ENCODE results near the gene RGL2. TPM values are rescaled to one million over a fixed set of nuclear protein-coding genes. Genes with fewer than 3 reads are reported as not detected.
A peak's percentile ranks its signal among the peaks of the same experiment; 100 is the strongest.
"Not testable (repeated sequence)": the region's sequence is repeated elsewhere in the genome, so short reads cannot be mapped to it uniquely, and the experiment has no call there.

RGL2 gene
- total RNA-seq, 1 donor from 2014 or later: 77.6 TPM

DNA sequence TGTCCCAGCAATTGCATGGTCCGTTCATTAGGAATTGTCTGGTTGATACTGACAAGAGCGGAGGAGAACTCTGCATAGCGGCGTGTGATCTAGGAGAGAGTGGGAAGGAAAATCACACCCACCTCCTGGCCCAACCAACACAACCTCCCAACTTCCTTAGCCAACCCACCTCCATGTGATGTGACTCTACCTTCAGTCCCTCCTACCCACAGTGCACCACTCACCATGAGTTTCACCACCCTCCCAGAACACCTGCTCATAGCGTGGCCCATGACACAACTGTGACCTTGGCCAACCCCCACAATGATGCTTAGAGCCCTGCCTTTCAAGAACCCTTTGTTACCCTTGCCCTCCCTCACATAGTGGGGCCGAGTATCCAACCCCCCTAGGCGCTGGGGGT lies 34.7 kb downstream of the RGL2 start:
- no peaks in the 10 kb centered on the region for H3K9me3 Mint-ChIP-seq (ENCODE audit: unreplicated experiment)
- H3K4me1 Mint-ChIP-seq (ENCODE audit: unreplicated experiment): no peaks in the 10 kb centered on the region
- DNase-seq (ENCODE audit: extremely low spot score, unreplicated experiment): no peak
- H3K27ac Mint-ChIP-seq (ENCODE audit: unreplicated experiment): no peak overlapping the region
- no peaks in the 10 kb centered on the region for H3K27me3 Mint-ChIP-seq (ENCODE audit: unreplicated experiment)
- peaks cover 33% of the 10 kb centered on the region for H3K36me3 Mint-ChIP-seq (ENCODE audit: unreplicated experiment)
- no peak overlapping the region for H3K4me3 Mint-ChIP-seq (ENCODE audit: unreplicated experiment)
- TF ChIP-seq, protein P1, sequence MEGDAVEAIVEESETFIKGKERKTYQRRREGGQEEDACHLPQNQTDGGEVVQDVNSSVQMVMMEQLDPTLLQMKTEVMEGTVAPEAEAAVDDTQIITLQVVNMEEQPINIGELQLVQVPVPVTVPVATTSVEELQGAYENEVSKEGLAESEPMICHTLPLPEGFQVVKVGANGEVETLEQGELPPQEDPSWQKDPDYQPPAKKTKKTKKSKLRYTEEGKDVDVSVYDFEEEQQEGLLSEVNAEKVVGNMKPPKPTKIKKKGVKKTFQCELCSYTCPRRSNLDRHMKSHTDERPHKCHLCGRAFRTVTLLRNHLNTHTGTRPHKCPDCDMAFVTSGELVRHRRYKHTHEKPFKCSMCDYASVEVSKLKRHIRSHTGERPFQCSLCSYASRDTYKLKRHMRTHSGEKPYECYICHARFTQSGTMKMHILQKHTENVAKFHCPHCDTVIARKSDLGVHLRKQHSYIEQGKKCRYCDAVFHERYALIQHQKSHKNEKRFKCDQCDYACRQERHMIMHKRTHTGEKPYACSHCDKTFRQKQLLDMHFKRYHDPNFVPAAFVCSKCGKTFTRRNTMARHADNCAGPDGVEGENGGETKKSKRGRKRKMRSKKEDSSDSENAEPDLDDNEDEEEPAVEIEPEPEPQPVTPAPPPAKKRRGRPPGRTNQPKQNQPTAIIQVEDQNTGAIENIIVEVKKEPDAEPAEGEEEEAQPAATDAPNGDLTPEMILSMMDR (IDR thresholded peaks at IDR 0.05): no peak

DNA sequence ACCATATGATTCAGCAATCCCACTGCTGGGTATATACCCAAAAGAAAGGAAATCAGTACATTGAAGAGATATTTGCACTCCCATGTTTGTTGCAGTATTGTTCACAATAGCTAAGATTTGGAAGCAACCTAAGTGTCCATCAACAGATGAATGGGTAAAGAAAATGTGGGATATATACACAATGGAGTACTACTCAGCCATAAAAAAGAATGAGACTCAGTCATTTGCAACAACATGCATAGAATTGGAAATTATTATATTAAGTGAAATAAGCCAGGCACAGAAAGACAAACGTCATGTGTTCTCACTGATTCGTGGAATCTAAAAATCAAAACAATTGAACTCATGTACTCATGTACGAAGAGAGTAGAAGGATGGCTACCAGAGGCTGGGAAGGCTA lies 36.3 kb downstream of the RGL2 start:
- H3K4me1 Mint-ChIP-seq (ENCODE audit: unreplicated experiment); H3K27me3 Mint-ChIP-seq (ENCODE audit: unreplicated experiment); H3K9me3 Mint-ChIP-seq (ENCODE audit: unreplicated experiment); H3K4me3 Mint-ChIP-seq (ENCODE audit: unreplicated experiment); H3K27ac Mint-ChIP-seq (ENCODE audit: unreplicated experiment); DNase-seq (ENCODE audit: extremely low spot score, unreplicated experiment): not testable (repeated sequence)
- peaks cover 29% of the 10 kb centered on the region for H3K36me3 Mint-ChIP-seq (ENCODE audit: unreplicated experiment)

DNA sequence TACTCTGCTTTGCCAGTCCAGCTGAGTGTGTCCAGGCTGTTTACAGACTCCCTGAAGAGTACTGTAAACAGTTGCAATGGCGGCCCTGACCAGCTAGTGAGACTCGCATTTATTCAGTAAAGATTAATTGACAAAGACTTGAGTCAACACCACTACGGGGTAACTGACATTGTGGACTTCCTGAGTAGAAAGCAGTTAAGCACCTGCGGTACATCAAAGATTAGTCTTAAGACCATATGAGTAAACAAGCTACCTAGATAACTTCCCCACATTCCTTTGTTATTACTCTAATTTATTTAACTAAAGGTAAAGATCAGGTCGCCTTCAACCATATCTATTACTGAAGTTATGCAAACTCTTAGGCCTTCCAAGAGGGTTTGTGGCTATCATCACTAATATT lies 39.7 kb downstream of the RGL2 start:
- H3K27me3 Mint-ChIP-seq (ENCODE audit: unreplicated experiment): no peaks in the 10 kb centered on the region
- H3K27ac Mint-ChIP-seq (ENCODE audit: unreplicated experiment): no peak overlapping the region
- no peak for DNase-seq (ENCODE audit: extremely low spot score, unreplicated experiment)
- no peak overlapping the region for H3K4me3 Mint-ChIP-seq (ENCODE audit: unreplicated experiment)
- TF ChIP-seq, protein P1 (IDR thresholded peaks at IDR 0.05): no peak
- H3K36me3 Mint-ChIP-seq (ENCODE audit: unreplicated experiment): peaks cover 26% of the 10 kb centered on the region
- no peaks in the 10 kb centered on the region for H3K9me3 Mint-ChIP-seq (ENCODE audit: unreplicated experiment)
- H3K4me1 Mint-ChIP-seq (ENCODE audit: unreplicated experiment): no peaks in the 10 kb centered on the region

DNA sequence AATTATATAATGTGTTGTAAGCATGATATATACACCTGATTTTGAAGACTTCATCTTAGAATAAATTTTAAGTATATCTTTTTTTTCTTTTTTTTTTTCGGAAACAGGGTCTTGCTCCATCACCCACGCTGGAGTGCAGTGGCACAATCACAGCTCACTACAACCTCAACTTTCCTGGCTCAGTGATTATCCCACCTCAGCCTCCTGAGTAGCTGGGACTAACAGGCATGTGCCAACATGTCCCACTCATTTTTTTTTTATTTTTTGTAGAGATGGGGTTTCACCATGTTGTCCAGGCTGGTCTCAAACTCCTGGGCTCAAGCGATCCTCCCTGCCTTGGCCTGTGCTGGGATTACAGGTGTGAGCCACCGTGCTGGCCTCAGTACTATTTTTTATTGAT lies 44.2 kb downstream of the RGL2 start:
- Mint-ChIP-seq H3K36me3 (ENCODE audit: unreplicated experiment) (peaks cover 22% of the 10 kb centered on the region), H3K4me3 (ENCODE audit: unreplicated experiment) (no peak overlapping the region), H3K4me1 (ENCODE audit: unreplicated experiment) (peaks cover 20% of the 10 kb centered on the region), H3K9me3 (ENCODE audit: unreplicated experiment) (no peaks in the 10 kb centered on the region), H3K27ac (ENCODE audit: unreplicated experiment) (no peak overlapping the region), H3K27me3 (ENCODE audit: unreplicated experiment) (no peaks in the 10 kb centered on the region)
- TF ChIP-seq, protein P1 (IDR thresholded peaks at IDR 0.05): no peak
- DNase-seq (ENCODE audit: extremely low spot score, unreplicated experiment): no peak

DNA sequence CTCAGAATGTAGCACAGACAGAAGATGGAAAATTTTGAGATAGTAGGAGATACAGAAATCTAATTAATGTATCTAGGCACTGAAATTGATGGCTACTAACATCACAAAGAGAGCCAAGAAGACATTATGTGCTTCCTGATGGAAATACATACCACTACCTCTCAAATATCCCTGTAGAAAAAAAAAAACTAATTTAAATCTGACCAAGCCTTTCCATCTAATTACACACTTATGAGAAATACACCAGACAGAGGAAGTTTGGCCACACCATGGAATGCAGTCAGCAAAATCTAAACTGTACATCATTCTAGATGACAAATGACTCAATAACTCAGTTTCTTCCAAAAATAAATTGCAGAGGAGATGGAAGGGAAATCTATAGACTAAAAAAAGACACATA lies 46.0 kb downstream of the RGL2 start:
- Mint-ChIP-seq H3K4me1 (ENCODE audit: unreplicated experiment) (peaks cover 34% of the 10 kb centered on the region), H3K4me3 (ENCODE audit: unreplicated experiment) (no peak overlapping the region), H3K9me3 (ENCODE audit: unreplicated experiment) (no peaks in the 10 kb centered on the region), H3K27me3 (ENCODE audit: unreplicated experiment) (no peaks in the 10 kb centered on the region), H3K27ac (ENCODE audit: unreplicated experiment) (no peak overlapping the region), H3K36me3 (ENCODE audit: unreplicated experiment) (peaks cover 21% of the 10 kb centered on the region)
- TF ChIP-seq, protein P1 (IDR thresholded peaks at IDR 0.05): no peak
- DNase-seq (ENCODE audit: extremely low spot score, unreplicated experiment): no peak

DNA sequence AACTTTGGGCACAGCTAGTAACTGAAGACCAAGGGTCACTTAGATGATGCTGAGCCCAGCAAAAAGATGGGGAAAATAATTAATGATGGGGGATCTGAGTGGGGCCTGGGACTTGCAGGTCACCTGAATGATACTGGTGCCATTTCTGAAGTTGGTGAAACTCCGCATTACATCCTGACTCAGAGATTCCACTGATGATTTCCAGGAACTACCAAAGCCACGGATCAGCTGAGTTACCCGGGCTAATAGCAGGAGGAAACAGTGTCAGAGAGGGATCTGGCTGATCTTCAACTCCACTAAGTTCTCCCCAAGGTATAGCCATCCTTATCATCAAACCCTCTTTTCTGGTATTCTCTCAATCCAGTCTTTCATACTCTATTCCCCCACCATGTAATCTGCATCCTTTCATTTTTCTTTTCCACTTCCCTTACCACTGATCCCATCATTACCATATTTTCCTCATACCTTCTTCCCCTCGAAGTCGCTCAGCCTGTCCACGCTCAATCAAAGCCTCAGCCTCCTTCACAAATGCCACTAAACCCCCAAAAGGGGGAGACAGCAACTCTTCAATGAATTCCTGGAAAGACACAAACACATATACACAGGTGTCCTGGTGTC lies 47.2 kb downstream of the RGL2 start:
- Mint-ChIP-seq H3K36me3 (ENCODE audit: unreplicated experiment) (peaks cover 20% of the 10 kb centered on the region), H3K4me3 (ENCODE audit: unreplicated experiment) (peak overlapping the region; percentile 51), H3K9me3 (ENCODE audit: unreplicated experiment) (no peaks in the 10 kb centered on the region), H3K27me3 (ENCODE audit: unreplicated experiment) (no peaks in the 10 kb centered on the region), H3K4me1 (ENCODE audit: unreplicated experiment) (peaks cover 34% of the 10 kb centered on the region), H3K27ac (ENCODE audit: unreplicated experiment) (peak overlapping the region; percentile 40)
- no peak for DNase-seq (ENCODE audit: extremely low spot score, unreplicated experiment)
- TF ChIP-seq, protein P1 (IDR thresholded peaks at IDR 0.05): no peak

All from osteocyte (in vitro differentiated cells).